ENCODE results near the gene GRWD1.

The GRWD1 gene

GRCh38 chr19:48501494-48502349 lies 55.9 kb downstream of the GRWD1 start (continued):
- TF ChIP-seq RBAK (tag by site-specific recombination; IDR thresholded peaks at IDR 0.05) (0 out of 2 replicates have a peak, but pooled peaks have one; percentile 15), ZNF157 (tag by site-specific recombination; IDR thresholded peaks at IDR 0.05) (peak; percentile 50; the same call in 1 of the 2 replicates), OSR2 (tag by site-specific recombination; IDR thresholded peaks at IDR 0.05) (no peak), ZIC2 (tag by site-specific recombination; IDR thresholded peaks at IDR 0.05) (peak; percentile 16; the same call in 1 of the 2 replicates), ZNF335 (tag by site-specific recombination; conservative IDR thresholded peaks at IDR 0.05) (peak; percentile 59), ZNF341 (tag by site-specific recombination; IDR thresholded peaks at IDR 0.05; ENCODE audit: low read depth) (peak; percentile 68), SP3 (tag by site-specific recombination; IDR thresholded peaks at IDR 0.05) (peak; percentile 95), PRDM6 (tag by site-specific recombination; IDR thresholded peaks at IDR 0.05) (no peak), ZNF350 (tag by site-specific recombination; IDR thresholded peaks at IDR 0.05) (no peak), FEZF1 (tag by site-specific recombination; IDR thresholded peaks at IDR 0.05) (no peak; the same call in 1 of the 2 replicates), ZEB2 (tag by site-specific recombination; IDR thresholded peaks at IDR 0.05) (peak; percentile 58), INSM2 (tag by site-specific recombination; IDR thresholded peaks at IDR 0.05) (no peak), EGR2 (tag by site-specific recombination; IDR thresholded peaks at IDR 0.05; ENCODE audit: low read depth) (0 out of 2 replicates have a peak, but pooled peaks have one; percentile 26), ZNF639 (tag by site-specific recombination; IDR thresholded peaks at IDR 0.05) (0 out of 2 replicates have a peak, but pooled peaks have one; percentile 33), KLF1 (tag by site-specific recombination; IDR thresholded peaks at IDR 0.05) (peak; percentile 100), BCL11A (tag by site-specific recombination; IDR thresholded peaks at IDR 0.05; ENCODE audit: low read depth) (peak; percentile 40; the same call in 1 of the 2 replicates), ZBTB21 (tag by site-specific recombination; IDR thresholded peaks at IDR 0.05) (0 out of 2 replicates have a peak, but pooled peaks have one; percentile 31), ZNF10 (tag by site-specific recombination; IDR thresholded peaks at IDR 0.05) (peak; percentile 59; the same call in 1 of the 2 replicates), ZXDB (tag by site-specific recombination; IDR thresholded peaks at IDR 0.05) (peak; percentile 78), KLF7 (tag by site-specific recombination; IDR thresholded peaks at IDR 0.05; ENCODE audit: borderline replicate concordance) (peak; percentile 70; the same call in 1 of the 2 replicates), ZFP69B (tag by site-specific recombination; IDR thresholded peaks at IDR 0.05) (peak; percentile 14; the same call in 1 of the 2 replicates), ZNF843 (tag by site-specific recombination; IDR thresholded peaks at IDR 0.05) (peak; percentile 47; the same call in 1 of the 2 replicates), ZNF645 (tag by site-specific recombination; IDR thresholded peaks at IDR 0.05) (no peak), PRDM1 (tag by site-specific recombination; IDR thresholded peaks at IDR 0.05) (peak; percentile 80)

Measured in HEK293 (cell line).